ENCODE results near the gene FZR1. TPM values are rescaled to one million over a fixed set of nuclear protein-coding genes. Genes with fewer than 3 reads are reported as not detected.

FZR1 gene
- total and polyA plus RNA-seq, 2 of the 13 experiments (the other 11 are each of a cell fraction or from before 2014, with no cell fraction given): 29.0 to 30.8 TPM

DNA sequence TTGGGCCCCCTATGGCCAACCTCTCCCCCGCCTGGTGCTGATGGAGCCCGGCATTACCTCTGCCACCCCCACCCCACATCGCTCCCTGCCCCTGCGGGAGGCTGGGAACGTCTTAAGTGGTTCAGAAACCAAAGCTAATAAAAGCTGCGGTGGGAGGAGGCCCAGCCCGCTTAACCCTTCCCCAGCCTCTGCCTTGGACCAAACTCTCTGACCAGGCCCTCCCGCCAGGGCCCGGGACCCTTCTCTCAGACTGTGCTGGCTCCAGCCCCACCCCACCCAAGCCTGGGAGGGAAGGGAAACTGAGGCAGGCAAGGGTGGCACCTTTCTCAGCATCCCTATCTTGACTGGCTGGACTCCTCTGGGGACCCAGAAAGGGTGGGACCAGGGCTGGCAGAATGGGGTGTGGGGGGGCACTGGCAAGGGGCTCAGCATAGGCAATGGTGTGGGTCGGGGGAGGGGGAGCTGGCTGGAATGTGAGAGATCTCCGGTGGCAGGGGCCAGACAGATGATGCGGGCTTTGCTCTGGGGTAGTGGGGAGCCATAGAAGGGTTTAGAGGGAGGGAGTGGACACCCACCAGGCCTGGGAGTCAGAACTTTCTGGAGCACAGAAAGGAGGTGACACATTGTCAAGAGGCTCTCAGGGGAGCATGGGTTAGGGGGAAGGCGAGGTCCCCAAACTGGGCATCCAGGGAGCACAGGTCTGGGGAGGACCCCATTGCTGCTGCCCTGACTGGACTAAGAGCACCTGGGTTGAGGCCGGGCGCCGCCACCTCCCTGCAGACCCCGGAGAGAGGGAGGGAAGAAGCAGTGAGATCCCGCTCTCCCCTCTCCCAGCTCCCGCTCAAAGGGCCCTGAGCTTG is 47.7 kb upstream of the FZR1 start:
- Histone ChIP-seq H4K20me1 (ENCODE audit: insufficient read depth, low read length) (0 out of 2 replicates have a peak, but pooled peaks cover 2% of the 10 kb centered on the region), H3K9me3 (ENCODE audit: low read length) (no peaks in the 10 kb centered on the region), H3K27me3 (ENCODE audit: control insufficient read depth in 1 of 2, insufficient read depth in 2 of 2, low read length in 2 of 2) (no peaks in the 10 kb centered on the region), H3K36me3 (replicated peaks in 1 of 2; ENCODE audit: control insufficient read depth in 1 of 2, insufficient read depth in 2 of 2, low read length in 2 of 2) (peaks cover 2 to 13% of the 10 kb centered on the region in 2 experiments; a peak in 2 of 5 replicates), H2AFZ (ENCODE audit: low read length) (no peak overlapping the region), H3K4me3 (replicated peaks in 1 of 3; ENCODE audit: insufficient read depth in 1 of 3, low read depth in 2 of 3, low read length in 3 of 3) (no peak overlapping the region), H3K4me2 (ENCODE audit: low read depth, low read length) (no peak overlapping the region), H3K9ac (ENCODE audit: insufficient read depth, low read depth, low read length) (no peak overlapping the region), H3K79me2 (ENCODE audit: insufficient read depth, low read length) (no peaks in the 10 kb centered on the region), H3K4me1 (ENCODE audit: insufficient read depth, low read length) (0 out of 2 replicates have a peak, but pooled peaks cover 8% of the 10 kb centered on the region), H3K27ac (ENCODE audit: extremely low read length, insufficient read depth, low read length) (no peak overlapping the region)
- TF ChIP-seq ZNF251 (CRISPR knock-in tag; IDR thresholded peaks at IDR 0.05) (no peak), TBL1XR1 (IDR thresholded peaks at IDR 0.05; ENCODE audit: borderline replicate concordance, low read length, partially characterized antibody) (no peak), NAIF1 (CRISPR knock-in tag; IDR thresholded peaks at IDR 0.05; ENCODE audit: borderline replicate concordance) (no peak), HMG20B (CRISPR knock-in tag; conservative IDR thresholded peaks at IDR 0.05) (no peak), THAP11 (CRISPR knock-in tag; IDR thresholded peaks at IDR 0.05) (no peak), ZC3H13 (CRISPR knock-in tag; IDR thresholded peaks at IDR 0.05) (no peak), ZFP36L1 (CRISPR knock-in tag; IDR thresholded peaks at IDR 0.05) (no peak), KDM1A (CRISPR knock-in tag; IDR thresholded peaks at IDR 0.05) (no peak), ZNF564 (CRISPR knock-in tag; IDR thresholded peaks at IDR 0.05) (no peak), ZKSCAN8 (CRISPR knock-in tag; IDR thresholded peaks at IDR 0.05; ENCODE audit: borderline replicate concordance) (no peak), ZNF552 (CRISPR knock-in tag; IDR thresholded peaks at IDR 0.05; ENCODE audit: borderline replicate concordance) (no peak), NFAT5 (CRISPR knock-in tag; IDR thresholded peaks at IDR 0.05) (no peak)
- TF ChIP-seq, protein P1, sequence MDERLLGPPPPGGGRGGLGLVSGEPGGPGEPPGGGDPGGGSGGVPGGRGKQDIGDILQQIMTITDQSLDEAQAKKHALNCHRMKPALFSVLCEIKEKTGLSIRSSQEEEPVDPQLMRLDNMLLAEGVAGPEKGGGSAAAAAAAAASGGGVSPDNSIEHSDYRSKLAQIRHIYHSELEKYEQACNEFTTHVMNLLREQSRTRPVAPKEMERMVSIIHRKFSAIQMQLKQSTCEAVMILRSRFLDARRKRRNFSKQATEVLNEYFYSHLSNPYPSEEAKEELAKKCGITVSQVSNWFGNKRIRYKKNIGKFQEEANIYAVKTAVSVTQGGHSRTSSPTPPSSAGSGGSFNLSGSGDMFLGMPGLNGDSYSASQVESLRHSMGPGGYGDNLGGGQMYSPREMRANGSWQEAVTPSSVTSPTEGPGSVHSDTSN (CRISPR knock-in tag; IDR thresholded peaks at IDR 0.05): no peak
- DNase-seq (ENCODE audit: low spot score) (no peak), ATAC-seq (no peak), FAIRE-seq (no peak)
- 95% methylated on average over 13 of the region's 19 CpGs for WGBS (ENCODE audit: low lambda C conversion rate)
- no TSS peak for BruUV-seq (replicated peaks)
- intact Hi-C loops (cut with micrococcal nuclease; ENCODE audit: unreplicated experiment): no loop called here
- in situ Hi-C loops (cut with HindIII; ENCODE audit: extremely low pct_ligation_motif_present, low pct_unique_long_range_greater_than_20kb): no loop called here
- ChIA-PET POLR2A (no interaction called here), CTCF (ENCODE audit: low intra/inter-chr PET ratio, low total read pairs) (no interaction called here)

Data from HepG2 (cell line).